Fibroblast of lung (primary cell): ENCODE measurements around the gene NDUFS8. TPM values are rescaled to one million over a fixed set of nuclear protein-coding genes. Genes with fewer than 3 reads are reported as not detected.

ENCODE experiments used
- DNase-seq, 2 donors: peaks; one replicate each; pipeline versions ENCODE4 v3.0.0 to v3.0.0-alpha.2; 2010; ENCODE audit warnings: low read depth in 2 of 2
- H2AFZ ChIP-seq: 2 replicates; pipeline ENCODE4 v1.5.1; 2012; ENCODE audit warnings: low read length, control low read depth, inconsistent platforms
- H3K27ac ChIP-seq: 2 replicates; pipeline ENCODE4 v1.5.1; 2011; ENCODE audit warnings: low read length, control low read depth; ENCODE audit not compliant: insufficient read depth
- H3K27me3 ChIP-seq: 2 replicates; pipeline ENCODE4 v1.5.1; 2011; ENCODE audit warnings: mild to moderate bottlenecking, low read length; ENCODE audit not compliant: control insufficient read depth, insufficient read depth
- H3K36me3 ChIP-seq: 2 replicates; pipeline ENCODE4 v1.5.1; 2011; ENCODE audit warnings: low read length; ENCODE audit not compliant: control insufficient read depth, insufficient read depth
- H3K4me1 ChIP-seq: 2 replicates; pipeline ENCODE4 v1.5.1; 2011; ENCODE audit warnings: low read length; ENCODE audit not compliant: control insufficient read depth, insufficient read depth; ENCODE audit errors: extremely low read depth
- H3K4me2 ChIP-seq: 2 replicates; pipeline ENCODE4 v1.5.1; 2011; ENCODE audit warnings: low read length, control low read depth; ENCODE audit not compliant: insufficient read depth; ENCODE audit errors: extremely low read depth
- H3K4me3 ChIP-seq, 4 experiments: fragments of 200-600 bp in 1 of 4; sonication (generic) in 1 of 4; replicated peaks in 1 of 4; 2 replicates each; pipeline ENCODE4 v1.5.1; 2011 to 2016; ENCODE audit warnings: low read length in 4 of 4, low read depth in 3 of 4, mild to moderate bottlenecking in 3 of 4, control low read depth in 2 of 4, inconsistent platforms in 1 of 4, mixed read lengths in 1 of 4; ENCODE audit not compliant: insufficient read depth in 1 of 4; ENCODE audit errors: control extremely low read depth in 1 of 4
- H3K79me2 ChIP-seq: 2 replicates; pipeline ENCODE4 v1.5.1; 2012; ENCODE audit warnings: mild to moderate bottlenecking, low read length, inconsistent platforms; ENCODE audit not compliant: control insufficient read depth, insufficient read depth
- H3K9ac ChIP-seq: 2 replicates; pipeline ENCODE4 v1.5.1; 2011; ENCODE audit warnings: mild to moderate bottlenecking, low read length, control low read depth; ENCODE audit not compliant: insufficient read depth
- H3K9me3 ChIP-seq: 2 replicates; pipeline ENCODE4 v1.5.1; 2012; ENCODE audit warnings: low read depth, low read length; ENCODE audit not compliant: control insufficient read depth, insufficient read depth
- H4K20me1 ChIP-seq: 2 replicates; pipeline ENCODE4 v1.5.1; 2011; ENCODE audit warnings: low read length; ENCODE audit not compliant: control insufficient read depth, insufficient read depth; ENCODE audit errors: extremely low read depth
- CTCF ChIP-seq, 2 donors: IDR thresholded peaks in 1 of 2; conservative IDR thresholded peaks in 1 of 2; 1 replicate in 1 of 2; 2 replicates in 1 of 2; pipeline ENCODE4 v1.5.1; 2011 to 2012; ENCODE audit warnings: low read length in 2 of 2, control low read depth in 1 of 2, inconsistent platforms in 1 of 2, low read depth in 1 of 2, mild to moderate bottlenecking in 1 of 2
- EZH2 ChIP-seq: IDR thresholded peaks from 2 replicates; pipeline ENCODE4 v1.5.1; 2012; ENCODE audit warnings: low read length, control low read depth, mild to moderate bottlenecking; ENCODE audit errors: missing control alignments
- polyA plus RNA-seq, 2 donors: library from polyadenylated mRNA; depleted of rRNA in 1 of 2; stranded (reverse) in 1 of 2; unstranded in 1 of 2; fragments of >200 nt; gene quantifications; 2 replicates each; pipeline ENCODE4 v1.2.1, GENCODE V29; 2011 to 2012; ENCODE audit warnings: missing spikeins in 1 of 2
- total RNA-seq: library from RNA; depleted of rRNA; stranded (reverse); fragments of >200 nt; gene quantifications from 2 replicates; pipeline ENCODE4 v1.2.1, GENCODE V29; 2014

The NDUFS8 gene
- total and polyA plus RNA-seq, 2 donors (not counting 1 experiment from before 2014, with no cell fraction given): 36.3 to 148 TPM

GRCh38 chr11:68014157-68014946, 16.1 kb upstream of the NDUFS8 start:
- H3K9me3 ChIP-seq: no peaks in the 10 kb centered on the region
- peaks cover 40% of the 10 kb centered on the region for H3K4me1 ChIP-seq
- no peak overlapping the region for H3K4me2 ChIP-seq
- peak overlapping the region in 1 of 4 experiments; percentile 14 for H3K4me3 ChIP-seq
- H2AFZ ChIP-seq: no peak overlapping the region
- peak overlapping the region; percentile 97 for H3K27ac ChIP-seq
- H3K36me3 ChIP-seq: peaks cover 6% of the 10 kb centered on the region
- H4K20me1 ChIP-seq: no peaks in the 10 kb centered on the region
- H3K27me3 ChIP-seq: no peaks in the 10 kb centered on the region
- H3K79me2 ChIP-seq: peaks cover 21% of the 10 kb centered on the region
- TF ChIP-seq EZH2 (no peak), CTCF (conservative IDR thresholded peaks at IDR 0.05 in 1 of 2, IDR thresholded peaks at IDR 0.05 in 1 of 2; ENCODE audit: low read depth in 1 of 2, low read length in 2 of 2) (no peak)
- H3K9ac ChIP-seq: peak overlapping the region; percentile 41
- DNase-seq: peak; percentile 79 to 94

- H3K4me3 ChIP-seq: no peak overlapping the region
- peaks cover 21% of the 10 kb centered on the region for H3K79me2 ChIP-seq
- H3K9me3 ChIP-seq: no peaks in the 10 kb centered on the region
- TF ChIP-seq EZH2: no peak
- TF ChIP-seq CTCF (conservative IDR thresholded peaks at IDR 0.05 in 1 of 2, IDR thresholded peaks at IDR 0.05 in 1 of 2; ENCODE audit: low read depth in 1 of 2, low read length in 2 of 2): no peak
- H4K20me1 ChIP-seq: no peaks in the 10 kb centered on the region
- H3K4me1 ChIP-seq: peaks cover 40% of the 10 kb centered on the region
- H3K27me3 ChIP-seq: no peaks in the 10 kb centered on the region
- H3K4me2 ChIP-seq: no peak overlapping the region
- no peak for DNase-seq
- H3K27ac ChIP-seq: peak overlapping the region; percentile 97
- peaks cover 6% of the 10 kb centered on the region for H3K36me3 ChIP-seq
- H2AFZ ChIP-seq: no peak overlapping the region
- H3K9ac ChIP-seq: no peak overlapping the region
Observed at GRCh38 chr11:68014947-68015447, 15.5 kb upstream of the NDUFS8 start.

GRCh38 chr11:68015467-68015866, 15.0 kb upstream of the NDUFS8 start:
- Histone ChIP-seq H4K20me1 (no peaks in the 10 kb centered on the region), H3K9me3 (no peaks in the 10 kb centered on the region), H2AFZ (no peak overlapping the region), H3K36me3 (peaks cover 6% of the 10 kb centered on the region), H3K4me2 (no peak overlapping the region), H3K4me1 (peaks cover 40% of the 10 kb centered on the region), H3K4me3 (no peak overlapping the region), H3K9ac (no peak overlapping the region), H3K27me3 (no peaks in the 10 kb centered on the region), H3K79me2 (peaks cover 21% of the 10 kb centered on the region), H3K27ac (no peak overlapping the region)
- no peak for TF ChIP-seq CTCF (conservative IDR thresholded peaks at IDR 0.05 in 1 of 2, IDR thresholded peaks at IDR 0.05 in 1 of 2; ENCODE audit: low read depth in 1 of 2, low read length in 2 of 2)
- no peak for DNase-seq
